ENCODE results near the gene STEAP1B. TPM values are rescaled to one million over a fixed set of nuclear protein-coding genes. Genes with fewer than 3 reads are reported as not detected.

The STEAP1B gene
- total RNA-seq, 1 experiment from 2014 or later, result not detected

- DNase-seq (ENCODE audit: low read depth), result no peak
Measured at GRCh38 chr7:22371878-22372277, 128.1 kb downstream of the STEAP1B start.

Other genes starting within 250 kb of the STEAP1B start
- under 0.01 and 0.06 TPM in 2 replicates for gene RAPGEF5, start 143.0 kb downstream of the STEAP1B start, total RNA-seq (2014; rRNA removed)
- gene IL6, start 227.0 kb upstream of the STEAP1B start, total RNA-seq (2014; rRNA removed), result 1.7 TPM in 1 of 2 replicates, not detected in the other